NCI-H1930 (cell line): ENCODE data around the gene PDLIM1.
"Not testable (repeated sequence)": the region's sequence is repeated elsewhere in the genome, so short reads cannot be mapped to it uniquely, and the experiment has no call there.

Experiments used
- DNase-seq, 2 experiments: peaks; one replicate each; lab custom pipeline; 2025; lab: John Stamatoyannopoulos, UW

PDLIM1 gene

GRCh38 chr10:95208702-95209391, 82.0 kb downstream of the PDLIM1 start:
- no peak for DNase-seq

- DNase-seq = not testable (repeated sequence)
These were observed 87.9 kb downstream of the PDLIM1 start for GRCh38 chr10:95202865-95203264.

GRCh38 chr10:95201736-95202135, 89.1 kb downstream of the PDLIM1 start:
- DNase-seq = no peak

GRCh38 chr10:95196046-95196445, 94.8 kb downstream of the PDLIM1 start:
- no peak for DNase-seq

- DNase-seq = no peak
These were observed 96.9 kb downstream of the PDLIM1 start, which contains the start of gene ACSM6 for GRCh38 chr10:95193944-95194343. ACSM6 (plus strand) TSS chr10:95194238; CDS start chr10:95194486, 248 bp downstream.

- no peak for DNase-seq
These were observed 102.2 kb downstream of the PDLIM1 start for GRCh38 chr10:95188593-95188992.

- no peak for DNase-seq
These were observed 103.2 kb downstream of the PDLIM1 start for GRCh38 chr10:95187617-95188016.
